GM19043 (cell line): ENCODE data around the gene FOXO3.

Experiments used
- ATAC-seq: cut with Tn5 transposase; IDR thresholded peaks from one replicate; pipeline ENCODE4 v1.9.1; 2021; ENCODE audit warnings: low read depth; ENCODE audit not compliant: unreplicated experiment

FOXO3 gene

GRCh38 chr6:108622641-108623298 is 62.1 kb downstream of the FOXO3 start:
- ATAC-seq, result no peak

- no peak for ATAC-seq
These were observed 63.3 kb downstream of the FOXO3 start for GRCh38 chr6:108623995-108624394.

GRCh38 chr6:108625581-108625980 is 64.9 kb downstream of the FOXO3 start:
- no peak for ATAC-seq

GRCh38 chr6:108626777-108627176 is 66.1 kb downstream of the FOXO3 start:
- ATAC-seq, result no peak

- no peak for ATAC-seq
These were observed 67.2 kb downstream of the FOXO3 start for GRCh38 chr6:108627692-108628550.

- ATAC-seq, result no peak
These were observed 69.5 kb downstream of the FOXO3 start for GRCh38 chr6:108630050-108630714.

GRCh38 chr6:108632441-108632840 is 71.7 kb downstream of the FOXO3 start:
- no peak for ATAC-seq

GRCh38 chr6:108633436-108633835 is 72.7 kb downstream of the FOXO3 start:
- ATAC-seq, result no peak

GRCh38 chr6:108635505-108636226 is 74.9 kb downstream of the FOXO3 start:
- no peak for ATAC-seq

- ATAC-seq, result no peak
These were observed 77.2 kb downstream of the FOXO3 start for GRCh38 chr6:108637963-108638362.

- no peak for ATAC-seq
These were observed 78.3 kb downstream of the FOXO3 start for GRCh38 chr6:108638993-108639392.

- ATAC-seq, result no peak
These were observed 79.4 kb downstream of the FOXO3 start for GRCh38 chr6:108640104-108640503.

GRCh38 chr6:108643184-108643583 is 82.5 kb downstream of the FOXO3 start:
- ATAC-seq, result no peak

GRCh38 chr6:108644252-108644651 is 83.5 kb downstream of the FOXO3 start:
- no peak for ATAC-seq

- no peak for ATAC-seq
These were observed 87.5 kb downstream of the FOXO3 start for GRCh38 chr6:108648191-108648590.

GRCh38 chr6:108650325-108650724 is 89.6 kb downstream of the FOXO3 start:
- ATAC-seq, result no peak

- ATAC-seq, result no peak
These were observed 90.1 kb downstream of the FOXO3 start for GRCh38 chr6:108650781-108651180.

GRCh38 chr6:108651340-108652227 is 90.9 kb downstream of the FOXO3 start:
- ATAC-seq, result no peak

GRCh38 chr6:108652375-108652774 is 91.7 kb downstream of the FOXO3 start:
- ATAC-seq, result no peak

- no peak for ATAC-seq
These were observed 93.2 kb downstream of the FOXO3 start for GRCh38 chr6:108653949-108654348.
